Sigmoid colon (tissue), 4 donors: ENCODE data around the gene GPR151.

Experiments
- CTCF ChIP-seq, 4 experiments: fragments of 450-650 bp in 3 of 4; fragments of 200-600 bp in 1 of 4; IDR thresholded peaks; one replicate each; pipeline ENCODE4 v1.5.1; 2016 to 2019; ENCODE audit warnings: antibody characterized with exemption in 4 of 4, mild to moderate bottlenecking in 3 of 4, moderate library complexity in 2 of 4
- EP300 ChIP-seq, 4 donors: sonication (generic); formaldehyde crosslinking; IDR thresholded peaks; one replicate each; pipeline ENCODE4 v1.6.1; 2017; ENCODE audit warnings: antibody characterized with exemption in 4 of 4
- POLR2A ChIP-seq, 2 donors: fragments of 450-650 bp; IDR thresholded peaks; one replicate each; pipeline ENCODE4 v1.6.1; 2016; ENCODE audit warnings: antibody characterized with exemption in 2 of 2, mild to moderate bottlenecking in 2 of 2, moderate library complexity in 2 of 2
- POLR2AphosphoS5 ChIP-seq, 4 donors: sonication (generic); formaldehyde crosslinking; IDR thresholded peaks; one replicate each; pipeline ENCODE4 v1.6.1; 2017; ENCODE audit warnings: antibody characterized with exemption in 4 of 4

- TF ChIP-seq POLR2A (IDR thresholded peaks at IDR 0.05) (no peak), EP300 (IDR thresholded peaks at IDR 0.05) (no peak), POLR2AphosphoS5 (IDR thresholded peaks at IDR 0.05) (no peak), CTCF (IDR thresholded peaks at IDR 0.05) (no peak)
These were observed 41.9 kb downstream of the GPR151 start for GRCh38 chr5:146474065-146474464.
